ENCODE measurements around the gene ATP5PO. TPM values are rescaled to one million over a fixed set of nuclear protein-coding genes. Genes with fewer than 3 reads are reported as not detected.

Gene ATP5PO
- total and polyA plus RNA-seq, 2 donors (not counting 1 experiment from before 2014, with no cell fraction given), result 154 to 259 TPM

DNA sequence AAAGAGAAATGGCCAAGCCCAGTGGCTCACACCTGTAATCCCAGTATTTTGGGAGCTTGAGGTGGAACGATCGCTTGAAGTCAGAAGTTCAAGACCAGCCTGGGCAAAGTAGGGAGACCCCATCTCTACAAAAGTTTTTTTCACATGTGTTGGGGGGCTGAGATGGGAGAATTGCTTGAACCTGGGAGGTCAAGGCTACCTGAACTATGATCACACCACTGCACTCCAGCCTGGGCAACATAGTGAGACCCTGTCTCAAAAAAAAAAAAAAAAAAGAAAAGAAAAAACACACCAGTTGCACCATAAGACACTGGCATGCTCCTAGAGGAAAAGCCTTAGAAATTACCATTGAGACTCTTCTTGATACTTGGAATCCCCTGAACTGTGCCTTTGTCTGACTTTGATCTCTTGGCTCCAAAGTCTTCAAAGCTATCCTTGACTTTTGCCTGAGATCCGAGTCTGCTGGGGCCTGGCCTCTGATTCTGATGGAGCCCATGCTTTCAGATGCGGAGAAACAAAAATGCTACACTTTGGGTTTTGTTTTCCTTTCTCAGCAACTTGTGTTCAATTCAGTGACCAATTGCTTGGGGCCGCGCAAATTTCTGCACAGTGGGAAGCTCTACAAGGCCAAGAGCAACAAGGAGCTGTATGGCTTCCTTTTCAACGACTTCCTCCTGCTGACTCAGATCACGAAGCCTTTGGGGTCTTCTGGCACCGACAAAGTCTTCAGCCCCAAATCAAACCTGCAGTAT is 33.7 kb downstream of the ATP5PO start:
- no peak overlapping the region for H3K9ac ChIP-seq (ENCODE audit: insufficient read depth, low read length)
- DNase-seq (ENCODE audit: low read depth in 2 of 2), result no peak
- no peaks in the 10 kb centered on the region for H3K36me3 ChIP-seq (ENCODE audit: control insufficient read depth, insufficient read depth, low read length)
- no peaks in the 10 kb centered on the region for H3K79me2 ChIP-seq (ENCODE audit: control insufficient read depth, insufficient read depth, low read length)
- H3K27me3 ChIP-seq (ENCODE audit: control insufficient read depth, insufficient read depth, low read length), result peaks cover 10% of the 10 kb centered on the region
- H3K27ac ChIP-seq (ENCODE audit: insufficient read depth, low read length), result no peak overlapping the region
- no peaks in the 10 kb centered on the region for H3K4me1 ChIP-seq (ENCODE audit: control insufficient read depth, extremely low read depth, insufficient read depth, low read length)
- H2AFZ ChIP-seq (ENCODE audit: low read length), result no peak overlapping the region
- no peak overlapping the region for H3K4me2 ChIP-seq (ENCODE audit: extremely low read depth, insufficient read depth, low read length)
- no peak overlapping the region for H3K4me3 ChIP-seq (replicated peaks in 1 of 4; ENCODE audit: control extremely low read depth in 1 of 4, insufficient read depth in 1 of 4, low read depth in 3 of 4, low read length in 4 of 4)
- TF ChIP-seq EZH2 (IDR thresholded peaks at IDR 0.05; ENCODE audit: low read length, missing control alignments), result no peak
- TF ChIP-seq, protein P1, sequence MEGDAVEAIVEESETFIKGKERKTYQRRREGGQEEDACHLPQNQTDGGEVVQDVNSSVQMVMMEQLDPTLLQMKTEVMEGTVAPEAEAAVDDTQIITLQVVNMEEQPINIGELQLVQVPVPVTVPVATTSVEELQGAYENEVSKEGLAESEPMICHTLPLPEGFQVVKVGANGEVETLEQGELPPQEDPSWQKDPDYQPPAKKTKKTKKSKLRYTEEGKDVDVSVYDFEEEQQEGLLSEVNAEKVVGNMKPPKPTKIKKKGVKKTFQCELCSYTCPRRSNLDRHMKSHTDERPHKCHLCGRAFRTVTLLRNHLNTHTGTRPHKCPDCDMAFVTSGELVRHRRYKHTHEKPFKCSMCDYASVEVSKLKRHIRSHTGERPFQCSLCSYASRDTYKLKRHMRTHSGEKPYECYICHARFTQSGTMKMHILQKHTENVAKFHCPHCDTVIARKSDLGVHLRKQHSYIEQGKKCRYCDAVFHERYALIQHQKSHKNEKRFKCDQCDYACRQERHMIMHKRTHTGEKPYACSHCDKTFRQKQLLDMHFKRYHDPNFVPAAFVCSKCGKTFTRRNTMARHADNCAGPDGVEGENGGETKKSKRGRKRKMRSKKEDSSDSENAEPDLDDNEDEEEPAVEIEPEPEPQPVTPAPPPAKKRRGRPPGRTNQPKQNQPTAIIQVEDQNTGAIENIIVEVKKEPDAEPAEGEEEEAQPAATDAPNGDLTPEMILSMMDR (conservative IDR thresholded peaks at IDR 0.05 in 1 of 2, IDR thresholded peaks at IDR 0.05 in 1 of 2; ENCODE audit: low read depth in 1 of 2, low read length in 2 of 2), result no peak
- H3K9me3 ChIP-seq (ENCODE audit: control insufficient read depth, insufficient read depth, low read depth, low read length), result no peaks in the 10 kb centered on the region
- H4K20me1 ChIP-seq (ENCODE audit: control insufficient read depth, extremely low read depth, insufficient read depth, low read length), result no peaks in the 10 kb centered on the region

DNA sequence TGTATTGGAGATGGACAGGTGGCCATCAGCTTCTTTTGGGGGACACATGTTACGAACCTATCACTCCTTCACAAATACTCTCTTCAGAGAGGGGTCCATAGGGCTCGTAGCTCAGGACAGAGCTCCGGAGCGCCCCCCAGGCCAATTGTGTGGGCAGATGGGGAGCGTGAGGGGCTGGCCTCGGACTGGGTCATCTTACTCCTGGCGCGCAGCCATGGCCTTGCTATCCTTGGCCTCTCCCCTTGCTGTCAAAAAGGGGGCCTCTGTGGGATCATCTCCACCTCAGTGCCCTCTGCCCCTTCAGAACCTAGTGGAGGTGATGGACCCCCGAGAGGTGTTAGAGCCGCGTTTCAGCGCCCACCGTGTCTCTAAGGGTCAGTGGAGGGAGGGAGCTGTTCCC is 35.0 kb downstream of the ATP5PO start:
- H3K9ac ChIP-seq (ENCODE audit: insufficient read depth, low read length), result no peak overlapping the region
- H3K36me3 ChIP-seq (ENCODE audit: control insufficient read depth, insufficient read depth, low read length), result no peaks in the 10 kb centered on the region
- H3K4me3 ChIP-seq (replicated peaks in 1 of 4; ENCODE audit: control extremely low read depth in 1 of 4, insufficient read depth in 1 of 4, low read depth in 3 of 4, low read length in 4 of 4), result no peak overlapping the region
- no peaks in the 10 kb centered on the region for H3K9me3 ChIP-seq (ENCODE audit: control insufficient read depth, insufficient read depth, low read depth, low read length)
- TF ChIP-seq, protein P1 (conservative IDR thresholded peaks at IDR 0.05 in 1 of 2, IDR thresholded peaks at IDR 0.05 in 1 of 2; ENCODE audit: low read depth in 1 of 2, low read length in 2 of 2), result no peak
- no peak for TF ChIP-seq EZH2 (IDR thresholded peaks at IDR 0.05; ENCODE audit: low read length, missing control alignments)
- no peak overlapping the region for H2AFZ ChIP-seq (ENCODE audit: low read length)
- no peak overlapping the region for H3K4me2 ChIP-seq (ENCODE audit: extremely low read depth, insufficient read depth, low read length)
- H3K79me2 ChIP-seq (ENCODE audit: control insufficient read depth, insufficient read depth, low read length), result no peaks in the 10 kb centered on the region
- peaks cover 10% of the 10 kb centered on the region for H3K27me3 ChIP-seq (ENCODE audit: control insufficient read depth, insufficient read depth, low read length)
- H4K20me1 ChIP-seq (ENCODE audit: control insufficient read depth, extremely low read depth, insufficient read depth, low read length), result no peaks in the 10 kb centered on the region
- no peak overlapping the region for H3K27ac ChIP-seq (ENCODE audit: insufficient read depth, low read length)
- H3K4me1 ChIP-seq (ENCODE audit: control insufficient read depth, extremely low read depth, insufficient read depth, low read length), result no peaks in the 10 kb centered on the region
- no peak for DNase-seq (ENCODE audit: low read depth in 2 of 2)

DNA sequence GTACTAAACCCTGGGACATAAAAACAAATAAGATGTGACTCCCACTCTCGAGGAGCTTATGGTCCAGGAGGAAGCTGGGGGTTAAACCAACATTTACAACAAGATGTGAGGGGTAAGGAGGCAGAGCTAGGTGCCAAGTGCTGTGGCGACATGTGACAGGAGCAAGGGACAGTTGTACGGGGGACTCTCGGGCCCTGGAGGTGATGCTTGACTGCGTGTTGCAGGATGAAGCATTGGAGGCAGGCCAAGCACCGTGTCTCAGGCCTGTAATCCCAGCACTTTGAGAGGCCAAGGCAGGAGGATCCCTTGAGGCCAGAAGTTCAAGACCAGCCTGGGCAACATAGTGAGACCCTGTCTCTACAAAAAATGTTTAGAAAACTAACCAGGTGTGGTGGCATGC is 36.8 kb downstream of the ATP5PO start:
- Histone ChIP-seq H3K36me3 (ENCODE audit: control insufficient read depth, insufficient read depth, low read length) (no peaks in the 10 kb centered on the region), H3K4me1 (ENCODE audit: control insufficient read depth, extremely low read depth, insufficient read depth, low read length) (no peaks in the 10 kb centered on the region), H3K4me2 (ENCODE audit: extremely low read depth, insufficient read depth, low read length) (no peak overlapping the region), H2AFZ (ENCODE audit: low read length) (no peak overlapping the region), H3K9me3 (ENCODE audit: control insufficient read depth, insufficient read depth, low read depth, low read length) (no peaks in the 10 kb centered on the region), H3K27ac (ENCODE audit: insufficient read depth, low read length) (no peak overlapping the region), H3K4me3 (replicated peaks in 1 of 4; ENCODE audit: control extremely low read depth in 1 of 4, insufficient read depth in 1 of 4, low read depth in 3 of 4, low read length in 4 of 4) (no peak overlapping the region), H3K27me3 (ENCODE audit: control insufficient read depth, insufficient read depth, low read length) (no peaks in the 10 kb centered on the region), H4K20me1 (ENCODE audit: control insufficient read depth, extremely low read depth, insufficient read depth, low read length) (no peaks in the 10 kb centered on the region), H3K9ac (ENCODE audit: insufficient read depth, low read length) (no peak overlapping the region), H3K79me2 (ENCODE audit: control insufficient read depth, insufficient read depth, low read length) (no peaks in the 10 kb centered on the region)
- DNase-seq (ENCODE audit: low read depth in 2 of 2), result no peak
- no peak for TF ChIP-seq EZH2 (IDR thresholded peaks at IDR 0.05; ENCODE audit: low read length, missing control alignments)
- TF ChIP-seq, protein P1 (conservative IDR thresholded peaks at IDR 0.05 in 1 of 2, IDR thresholded peaks at IDR 0.05 in 1 of 2; ENCODE audit: low read depth in 1 of 2, low read length in 2 of 2), result no peak

All from fibroblast of lung (primary cell).